Loucy (cell line): ENCODE results near the gene COA8.

Experiments used
- H2AFZ ChIP-seq: fragments of 200-600 bp; sonication (generic); 2 replicates; pipeline ENCODE4 v1.6.0; 2016; ENCODE audit warnings: antibody characterized with exemption, mild to moderate bottlenecking, low read length, moderate library complexity
- H3F3A ChIP-seq: fragments of 200-600 bp; 2 replicates; pipeline ENCODE4 v1.6.0; 2016; ENCODE audit warnings: antibody characterized with exemption, low read depth, mild to moderate bottlenecking
- H3K27me3 ChIP-seq: fragments of 200-600 bp; sonication (generic); 2 replicates; pipeline ENCODE4 v1.6.1; 2014; ENCODE audit warnings: low read length, mild to moderate bottlenecking; ENCODE audit not compliant: insufficient read depth, poor library complexity, severe bottlenecking
- H3K36me3 ChIP-seq: fragments of 200-600 bp; sonication (generic); 2 replicates; pipeline ENCODE4 v1.6.1; 2016; ENCODE audit warnings: low read length; ENCODE audit not compliant: insufficient read depth
- H3K4me1 ChIP-seq: fragments of 200-600 bp; sonication (generic); 2 replicates; pipeline ENCODE4 v1.5.1; 2014; ENCODE audit warnings: low read length, mild to moderate bottlenecking; ENCODE audit not compliant: insufficient read depth, poor library complexity, severe bottlenecking
- H3K4me2 ChIP-seq: fragments of 200-600 bp; sonication (generic); 2 replicates; pipeline ENCODE4 v1.6.0; 2014; ENCODE audit warnings: antibody characterized with exemption, low read length, low read depth, mild to moderate bottlenecking; ENCODE audit not compliant: poor library complexity, severe bottlenecking
- H3K4me3 ChIP-seq: fragments of 200-600 bp; sonication (generic); 2 replicates; pipeline ENCODE4 v1.5.1; 2014; ENCODE audit warnings: low read length, mild to moderate bottlenecking, mixed read lengths; ENCODE audit not compliant: poor library complexity, severe bottlenecking
- H3K79me2 ChIP-seq: fragments of 200-600 bp; sonication (generic); 2 replicates; pipeline ENCODE4 v1.6.1; 2014; ENCODE audit warnings: low read length; ENCODE audit not compliant: insufficient read depth
- H3K9ac ChIP-seq: fragments of 200-600 bp; sonication (generic); 2 replicates; pipeline ENCODE4 v1.6.0; 2014; ENCODE audit warnings: mild to moderate bottlenecking, low read depth, low read length, moderate library complexity; ENCODE audit not compliant: poor library complexity, severe bottlenecking
- H3K9me2 ChIP-seq: fragments of 200-600 bp; sonication (generic); replicated peaks from 2 replicates; pipeline ENCODE4 v1.6.1; 2016; ENCODE audit warnings: low read depth, low read length, mixed read lengths
- H3K9me3 ChIP-seq: fragments of 200-600 bp; sonication (generic); 2 replicates; pipeline ENCODE4 v1.6.1; 2014; ENCODE audit warnings: mild to moderate bottlenecking, antibody characterized with exemption, low read length, low read depth; ENCODE audit not compliant: insufficient read depth
- H4K20me1 ChIP-seq: fragments of 200-600 bp; sonication (generic); 2 replicates; pipeline ENCODE4 v1.6.0; 2014; ENCODE audit warnings: antibody characterized with exemption, low read length, mild to moderate bottlenecking; ENCODE audit not compliant: insufficient read depth, poor library complexity, severe bottlenecking
- CTCF ChIP-seq: fragments of 200-600 bp; sonication (generic); conservative IDR thresholded peaks from 2 replicates; pipeline ENCODE4 v1.5.1; 2014; ENCODE audit warnings: mild to moderate bottlenecking, antibody characterized with exemption, low read length
- EZH2phosphoT487 ChIP-seq: fragments of 200-600 bp; IDR thresholded peaks from 2 replicates; pipeline ENCODE4 v1.6.1; 2018; ENCODE audit warnings: antibody characterized with exemption, mild to moderate bottlenecking, moderate library complexity, borderline replicate concordance

Gene COA8

GRCh38 chr14:103559766-103560165 is 3.0 kb upstream of the COA8 start:
- TF ChIP-seq EZH2phosphoT487 (no peak), CTCF (no peak)
- Histone ChIP-seq H3K4me1 (peaks cover 47% of the 10 kb centered on the region), H3K27me3 (no peaks in the 10 kb centered on the region), H2AFZ (no peak overlapping the region), H3K9me3 (no peaks in the 10 kb centered on the region), H3K4me2 (peak overlapping the region; percentile 74), H3K9me2 (no peaks in the 10 kb centered on the region), H4K20me1 (peaks cover 71% of the 10 kb centered on the region), H3F3A (peaks cover 6% of the 10 kb centered on the region; the same call in 1 of the 2 replicates), H3K79me2 (peaks cover 75% of the 10 kb centered on the region), H3K36me3 (peaks cover 8% of the 10 kb centered on the region; the same call in 1 of the 2 replicates), H3K9ac (peak overlapping the region; percentile 57), H3K4me3 (peak overlapping the region; percentile 54)

- TF ChIP-seq EZH2phosphoT487 (no peak), CTCF (no peak)
- Histone ChIP-seq H3K27me3 (no peaks in the 10 kb centered on the region), H4K20me1 (peaks cover 69% of the 10 kb centered on the region), H3K9me3 (no peaks in the 10 kb centered on the region), H3K4me3 (peak overlapping the region; percentile 90), H3K9me2 (no peaks in the 10 kb centered on the region), H3F3A (peaks cover 6% of the 10 kb centered on the region; the same call in 1 of the 2 replicates), H3K79me2 (peaks cover 84% of the 10 kb centered on the region), H3K4me1 (peaks cover 52% of the 10 kb centered on the region), H3K4me2 (peak overlapping the region; percentile 74), H3K36me3 (peaks cover 8% of the 10 kb centered on the region; the same call in 1 of the 2 replicates), H3K9ac (peak overlapping the region; percentile 83), H2AFZ (no peak overlapping the region)
Observed at GRCh38 chr14:103560691-103561090, 2.1 kb upstream of the COA8 start.

- TF ChIP-seq CTCF (no peak), EZH2phosphoT487 (no peak)
- Histone ChIP-seq H2AFZ (0 out of 2 replicates have a peak overlapping the region, but pooled peaks have one; percentile 93), H3F3A (peaks cover 6% of the 10 kb centered on the region; the same call in 1 of the 2 replicates)
Observed at GRCh38 chr14:103561381-103562178, 1.2 kb upstream of the COA8 start.

More at GRCh38 chr14:103561381-103562178, 1.2 kb upstream of the COA8 start:
- peak overlapping the region; percentile 90 for H3K4me3 ChIP-seq
- peaks cover 89% of the 10 kb centered on the region for H3K79me2 ChIP-seq
- no peaks in the 10 kb centered on the region for H3K9me3 ChIP-seq
- peaks cover 8% of the 10 kb centered on the region; the same call in 1 of the 2 replicates for H3K36me3 ChIP-seq
- peak overlapping the region; percentile 83 for H3K9ac ChIP-seq
- no peaks in the 10 kb centered on the region for H3K27me3 ChIP-seq
- H4K20me1 ChIP-seq, result peaks cover 62% of the 10 kb centered on the region
- peak overlapping the region; percentile 74 for H3K4me2 ChIP-seq
- no peaks in the 10 kb centered on the region for H3K9me2 ChIP-seq
- H3K4me1 ChIP-seq, result peaks cover 55% of the 10 kb centered on the region
